ENCODE results near the gene THRAP3.

THRAP3 gene

GRCh38 chr1:36238433-36238832 lies 14.2 kb downstream of the THRAP3 start:
- Histone ChIP-seq H3K4me1 (peaks cover 4% of the 10 kb centered on the region), H3K4me2 (ENCODE audit: low read length) (no peak overlapping the region), H3K27me3 (ENCODE audit: control insufficient read depth, insufficient read depth, low read length) (no peaks in the 10 kb centered on the region), H3K79me2 (peaks cover 22% of the 10 kb centered on the region), H3K36me3 (ENCODE audit: control insufficient read depth, insufficient read depth, low read length) (no peaks in the 10 kb centered on the region), H3K27ac (no peak overlapping the region), H3K4me3 (ENCODE audit: low read depth, low read length) (no peak overlapping the region), H2AFZ (no peak overlapping the region), H3K9me3 (ENCODE audit: control insufficient read depth, low read length) (no peaks in the 10 kb centered on the region), H3K9ac (no peak overlapping the region)
- TF ChIP-seq, protein P1, sequence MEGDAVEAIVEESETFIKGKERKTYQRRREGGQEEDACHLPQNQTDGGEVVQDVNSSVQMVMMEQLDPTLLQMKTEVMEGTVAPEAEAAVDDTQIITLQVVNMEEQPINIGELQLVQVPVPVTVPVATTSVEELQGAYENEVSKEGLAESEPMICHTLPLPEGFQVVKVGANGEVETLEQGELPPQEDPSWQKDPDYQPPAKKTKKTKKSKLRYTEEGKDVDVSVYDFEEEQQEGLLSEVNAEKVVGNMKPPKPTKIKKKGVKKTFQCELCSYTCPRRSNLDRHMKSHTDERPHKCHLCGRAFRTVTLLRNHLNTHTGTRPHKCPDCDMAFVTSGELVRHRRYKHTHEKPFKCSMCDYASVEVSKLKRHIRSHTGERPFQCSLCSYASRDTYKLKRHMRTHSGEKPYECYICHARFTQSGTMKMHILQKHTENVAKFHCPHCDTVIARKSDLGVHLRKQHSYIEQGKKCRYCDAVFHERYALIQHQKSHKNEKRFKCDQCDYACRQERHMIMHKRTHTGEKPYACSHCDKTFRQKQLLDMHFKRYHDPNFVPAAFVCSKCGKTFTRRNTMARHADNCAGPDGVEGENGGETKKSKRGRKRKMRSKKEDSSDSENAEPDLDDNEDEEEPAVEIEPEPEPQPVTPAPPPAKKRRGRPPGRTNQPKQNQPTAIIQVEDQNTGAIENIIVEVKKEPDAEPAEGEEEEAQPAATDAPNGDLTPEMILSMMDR (IDR thresholded peaks at IDR 0.05): no peak

GRCh38 chr1:36239941-36240637 lies 15.8 kb downstream of the THRAP3 start:
- Histone ChIP-seq H3K79me2 (peaks cover 13% of the 10 kb centered on the region), H3K4me2 (ENCODE audit: low read length) (no peak overlapping the region), H3K9me3 (ENCODE audit: control insufficient read depth, low read length) (no peaks in the 10 kb centered on the region), H3K36me3 (ENCODE audit: control insufficient read depth, insufficient read depth, low read length) (no peaks in the 10 kb centered on the region), H3K9ac (no peak overlapping the region), H3K27ac (no peak overlapping the region), H3K4me1 (peaks cover 4% of the 10 kb centered on the region), H2AFZ (no peak overlapping the region), H3K27me3 (ENCODE audit: control insufficient read depth, insufficient read depth, low read length) (no peaks in the 10 kb centered on the region), H3K4me3 (ENCODE audit: low read depth, low read length) (no peak overlapping the region)
- TF ChIP-seq, protein P1 (IDR thresholded peaks at IDR 0.05): no peak

DNA sequence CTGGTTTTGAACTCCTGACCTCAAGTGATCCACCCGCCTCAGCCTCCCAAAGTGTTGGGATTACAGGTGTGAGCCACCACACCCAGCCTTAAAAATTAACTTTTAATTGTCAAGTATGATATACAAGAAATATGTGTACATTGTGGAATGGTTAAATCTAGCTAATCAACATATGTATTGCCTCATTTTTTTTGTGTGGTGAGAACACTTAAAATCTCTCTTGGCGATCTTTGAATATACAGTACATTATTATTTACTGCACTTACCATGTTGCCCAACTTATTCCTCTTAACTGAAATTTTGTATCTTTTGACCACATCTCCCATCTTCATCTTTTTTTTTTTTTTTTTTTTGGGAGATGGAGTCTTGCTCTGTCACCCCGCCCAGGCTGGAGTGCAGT lies 23.3 kb downstream of the THRAP3 start:
- Histone ChIP-seq H3K9me3 (ENCODE audit: control insufficient read depth, low read length) (no peaks in the 10 kb centered on the region), H3K4me3 (ENCODE audit: low read depth, low read length) (no peak overlapping the region), H3K4me2 (ENCODE audit: low read length) (no peak overlapping the region), H3K27me3 (ENCODE audit: control insufficient read depth, insufficient read depth, low read length) (no peaks in the 10 kb centered on the region), H3K9ac (no peak overlapping the region), H3K36me3 (ENCODE audit: control insufficient read depth, insufficient read depth, low read length) (no peaks in the 10 kb centered on the region), H3K79me2 (peaks cover 35% of the 10 kb centered on the region), H3K27ac (no peak overlapping the region), H2AFZ (no peak overlapping the region), H3K4me1 (peaks cover 8% of the 10 kb centered on the region)
- TF ChIP-seq, protein P1 (IDR thresholded peaks at IDR 0.05): no peak

DNA sequence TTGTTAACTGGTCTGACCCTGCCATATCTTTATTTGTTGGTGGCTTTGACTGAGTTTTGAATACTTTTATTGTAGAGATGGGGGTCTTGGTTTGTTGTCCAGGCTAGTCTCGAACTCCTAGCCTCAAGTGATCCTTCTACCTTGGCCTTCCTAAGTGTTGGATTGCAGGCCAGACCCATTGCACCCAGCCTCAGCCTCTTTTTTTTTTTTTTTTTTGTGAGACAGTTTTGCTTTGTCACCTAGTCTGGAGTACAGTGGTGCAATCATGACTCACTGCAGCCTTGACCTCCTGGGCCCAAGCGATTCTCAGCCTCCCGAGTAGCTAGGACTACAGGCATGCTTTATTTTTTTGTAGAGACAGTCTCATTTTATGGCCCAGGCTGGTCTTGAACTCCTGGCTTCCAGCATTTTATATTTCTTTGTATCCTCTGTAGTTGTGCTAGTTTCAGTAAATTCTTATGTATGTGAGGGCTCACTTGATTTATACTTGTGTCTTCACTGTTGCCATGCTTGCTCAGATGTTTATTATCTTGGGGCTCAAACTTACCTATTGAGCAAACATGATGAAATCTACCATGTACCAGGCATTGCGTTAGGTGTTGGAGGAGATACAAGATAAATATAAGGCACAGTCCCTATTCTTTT lies 24.1 kb downstream of the THRAP3 start:
- Histone ChIP-seq H3K9ac (no peak overlapping the region), H3K4me1 (peaks cover 10% of the 10 kb centered on the region), H2AFZ (no peak overlapping the region), H3K4me3 (ENCODE audit: low read depth, low read length) (no peak overlapping the region), H3K4me2 (ENCODE audit: low read length) (peak overlapping the region; percentile 13), H3K79me2 (peaks cover 36% of the 10 kb centered on the region), H3K36me3 (ENCODE audit: control insufficient read depth, insufficient read depth, low read length) (no peaks in the 10 kb centered on the region), H3K27ac (no peak overlapping the region), H3K27me3 (ENCODE audit: control insufficient read depth, insufficient read depth, low read length) (no peaks in the 10 kb centered on the region), H3K9me3 (ENCODE audit: control insufficient read depth, low read length) (no peaks in the 10 kb centered on the region)
- TF ChIP-seq, protein P1 (IDR thresholded peaks at IDR 0.05): no peak
